CD8-positive, alpha-beta memory T cell (primary cell): ENCODE results near the gene TRIM32. TPM values are rescaled to one million over a fixed set of nuclear protein-coding genes. Genes with fewer than 3 reads are reported as not detected.

Experiments used
- CTCF ChIA-PET: fragments of 350-600 bp; sonication (Branson Sonifier 250); formaldehyde crosslinking; loops from one replicate; lab custom pipeline; 2021; ENCODE audit warnings: antibody characterized with exemption; lab: Charles Lee
- POLR2A ChIA-PET: fragments of 350-600 bp; sonication (Branson Sonifier 250); formaldehyde crosslinking; loops from one replicate; lab custom pipeline; 2021; ENCODE audit warnings: antibody characterized with exemption; lab: Charles Lee
- DNase-seq, 5 donors: peaks; one replicate each; pipeline versions ENCODE4 v3.0.0 to v3.0.0-alpha.2; 2020 to 2022; ENCODE audit warnings: mixed read lengths in 1 of 5
- H3K27ac ChIP-seq: one replicate; pipeline ENCODE4 v1.7.0; 2013; ENCODE audit warnings: low read depth, mild to moderate bottlenecking, low read length, moderate library complexity
- H3K27me3 ChIP-seq: 2 replicates; pipeline ENCODE4 v1.7.0; 2013; ENCODE audit warnings: low read length, mild to moderate bottlenecking; ENCODE audit not compliant: insufficient read depth, poor library complexity, severe bottlenecking
- H3K36me3 ChIP-seq: 2 replicates; pipeline ENCODE4 v1.7.0; 2013; ENCODE audit warnings: mild to moderate bottlenecking, low read length, moderate library complexity; ENCODE audit not compliant: insufficient read depth
- H3K4me1 ChIP-seq: 2 replicates; pipeline ENCODE4 v1.7.0; 2013; ENCODE audit warnings: mild to moderate bottlenecking, low read length, moderate library complexity; ENCODE audit not compliant: insufficient read depth
- H3K4me3 ChIP-seq: 2 replicates; pipeline ENCODE4 v1.7.0; 2013; ENCODE audit warnings: mild to moderate bottlenecking, low read length
- H3K9me3 ChIP-seq: 2 replicates; pipeline ENCODE4 v1.7.0; 2013; ENCODE audit warnings: mild to moderate bottlenecking, low read length
- H3K27ac Mint-ChIP-seq, 8 donors: one replicate each; pipeline ENCODE4 v1.8.0; 2020 to 2021; ENCODE audit warnings: mixed read lengths in 8 of 8, mild to moderate bottlenecking in 6 of 8, inconsistent platforms in 3 of 8, moderate library complexity in 3 of 8
- H3K27me3 Mint-ChIP-seq, 2 donors: one replicate each; pipeline ENCODE4 v1.8.0; 2020 to 2021; ENCODE audit warnings: mixed read lengths in 2 of 2, mild to moderate bottlenecking in 1 of 2, moderate library complexity in 1 of 2
- H3K36me3 Mint-ChIP-seq, 3 donors: one replicate each; pipeline ENCODE4 v1.8.0; 2020 to 2021; ENCODE audit warnings: mixed read lengths in 3 of 3, inconsistent platforms in 1 of 3, mild to moderate bottlenecking in 1 of 3
- H3K4me1 Mint-ChIP-seq, 3 donors: one replicate each; pipeline ENCODE4 v1.8.0; 2020 to 2021; ENCODE audit warnings: mixed read lengths in 3 of 3, inconsistent platforms in 1 of 3, mild to moderate bottlenecking in 1 of 3
- H3K4me3 Mint-ChIP-seq, 7 donors: one replicate each; pipeline ENCODE4 v1.8.0; 2020 to 2021; ENCODE audit warnings: mixed read lengths in 7 of 7, mild to moderate bottlenecking in 6 of 7, moderate library complexity in 4 of 7, inconsistent platforms in 2 of 7
- H3K9me3 Mint-ChIP-seq, 5 donors: one replicate each; pipeline ENCODE4 v1.8.0; 2020 to 2022; ENCODE audit warnings: mixed read lengths in 5 of 5, mild to moderate bottlenecking in 3 of 5, moderate library complexity in 2 of 5, inconsistent platforms in 1 of 5
- polyA plus RNA-seq: library from polyadenylated mRNA; unstranded; fragments of 300-500 nt; fragmentation: Illumina TruSeq; gene quantifications from one replicate; pipeline ENCODE4 v1.2.3, GENCODE V29; 2021
- total RNA-seq, 2 experiments: library from RNA; stranded (reverse); gene quantifications; one replicate each; pipeline ENCODE4 v1.2.3, GENCODE V29; 2021

TRIM32 gene
- total and polyA plus RNA-seq, 3 experiments from 2014 or later, result 11.7 to 14.2 (median 13.3) TPM

- Histone ChIP-seq H3K9me3 (no peaks in the 10 kb centered on the region), H3K36me3 (peaks cover 14% of the 10 kb centered on the region), H3K4me1 (peaks cover 6% of the 10 kb centered on the region), H3K27ac (no peak overlapping the region), H3K4me3 (no peak overlapping the region), H3K27me3 (no peaks in the 10 kb centered on the region)
- Mint-ChIP-seq H3K27me3 (no peaks in the 10 kb centered on the region), H3K4me1 (peaks cover 47 to 78% (median 68%) of the 10 kb centered on the region in 3 donors), H3K9me3 (no peaks in the 10 kb centered on the region), H3K36me3 (peaks cover 23 to 37% (median 24%) of the 10 kb centered on the region in 3 donors), H3K4me3 (no peak overlapping the region), H3K27ac (no peak overlapping the region)
- POLR2A ChIA-PET, result no interaction called here
- CTCF ChIA-PET, result interaction anchor here (1.0 kb wide), 1 partner anchor 42 kb away, joined by 3 read pairs; no protein-coding TSS in a partner anchor
- DNase-seq, result no peak
Measured at GRCh38 chr9:116694785-116695291, 7.7 kb downstream of the TRIM32 start.

GRCh38 chr9:116695438-116695837 lies 8.3 kb downstream of the TRIM32 start:
- H3K4me1 ChIP-seq, result peaks cover under 1% of the 10 kb centered on the region
- CTCF ChIA-PET, result interaction anchor here (1.0 kb wide), 1 partner anchor 42 kb away, joined by 3 read pairs; no protein-coding TSS in a partner anchor
- no peaks in the 10 kb centered on the region for H3K27me3 ChIP-seq
- Mint-ChIP-seq H3K4me3 (no peak overlapping the region), H3K27me3 (no peaks in the 10 kb centered on the region), H3K36me3 (peaks cover 28 to 43% (median 30%) of the 10 kb centered on the region in 3 donors), H3K27ac (no peak overlapping the region), H3K4me1 (peaks cover 51 to 78% (median 68%) of the 10 kb centered on the region in 3 donors), H3K9me3 (no peaks in the 10 kb centered on the region)
- H3K4me3 ChIP-seq, result no peak overlapping the region
- POLR2A ChIA-PET, result no interaction called here
- H3K27ac ChIP-seq, result no peak overlapping the region
- no peak for DNase-seq
- H3K9me3 ChIP-seq, result no peaks in the 10 kb centered on the region
- H3K36me3 ChIP-seq, result peaks cover 14% of the 10 kb centered on the region

- H3K4me1 Mint-ChIP-seq, result peaks cover 56 to 78% (median 68%) of the 10 kb centered on the region in 3 donors
Measured at GRCh38 chr9:116697362-116697761, 10.3 kb downstream of the TRIM32 start.

GRCh38 chr9:116697887-116698286 lies 10.8 kb downstream of the TRIM32 start:
- no peaks in the 10 kb centered on the region for H3K27me3 Mint-ChIP-seq
- DNase-seq, result no peak
- no peaks in the 10 kb centered on the region for H3K9me3 ChIP-seq
- no peaks in the 10 kb centered on the region for H3K9me3 Mint-ChIP-seq
- H3K27me3 ChIP-seq, result no peaks in the 10 kb centered on the region
- H3K36me3 Mint-ChIP-seq, result peaks cover 31 to 53% (median 52%) of the 10 kb centered on the region in 3 donors
- no peak overlapping the region for H3K4me3 Mint-ChIP-seq
- peaks cover 15% of the 10 kb centered on the region for H3K4me1 ChIP-seq
- ChIA-PET CTCF (no interaction called here), POLR2A (no interaction called here)
- H3K4me1 Mint-ChIP-seq, result peaks cover 51 to 73% (median 64%) of the 10 kb centered on the region in 3 donors
- H3K27ac ChIP-seq, result no peak overlapping the region
- no peak overlapping the region for H3K4me3 ChIP-seq
- no peak overlapping the region for H3K27ac Mint-ChIP-seq
- H3K36me3 ChIP-seq, result peaks cover 14% of the 10 kb centered on the region

More at GRCh38 chr9:116697362-116697761, 10.3 kb downstream of the TRIM32 start:
- Histone ChIP-seq H3K9me3 (no peaks in the 10 kb centered on the region), H3K4me3 (no peak overlapping the region), H3K27me3 (no peaks in the 10 kb centered on the region), H3K4me1 (peaks cover 13% of the 10 kb centered on the region), H3K27ac (no peak overlapping the region), H3K36me3 (peaks cover 14% of the 10 kb centered on the region)
- ChIA-PET CTCF (no interaction called here), POLR2A (no interaction called here)
- Mint-ChIP-seq H3K9me3 (no peaks in the 10 kb centered on the region), H3K4me3 (no peak overlapping the region), H3K27me3 (no peaks in the 10 kb centered on the region), H3K36me3 (peaks cover 31 to 52% (median 46%) of the 10 kb centered on the region in 3 donors), H3K27ac (peak overlapping the region in 1 of 8 donors; percentile 33)
- no peak for DNase-seq

- Mint-ChIP-seq H3K27ac (no peak overlapping the region), H3K4me3 (no peak overlapping the region), H3K36me3 (peaks cover 29 to 57% (median 50%) of the 10 kb centered on the region in 3 donors), H3K9me3 (no peaks in the 10 kb centered on the region), H3K4me1 (peaks cover 40 to 53% (median 48%) of the 10 kb centered on the region in 3 donors), H3K27me3 (no peaks in the 10 kb centered on the region)
- no peaks in the 10 kb centered on the region for H3K9me3 ChIP-seq
- H3K27ac ChIP-seq, result no peak overlapping the region
- H3K27me3 ChIP-seq, result no peaks in the 10 kb centered on the region
- ChIA-PET CTCF (no interaction called here), POLR2A (interaction anchor here (1.3 kb wide), 1 partner anchor 13 kb away, joined by 4 read pairs; the partner anchor contains the start of gene TRIM32)
- H3K4me3 ChIP-seq, result no peak overlapping the region
- peaks cover 15% of the 10 kb centered on the region for H3K4me1 ChIP-seq
- H3K36me3 ChIP-seq, result peaks cover 14% of the 10 kb centered on the region
- DNase-seq, result no peak
Measured at GRCh38 chr9:116700279-116700678, 13.2 kb downstream of the TRIM32 start.

GRCh38 chr9:116700882-116701865 lies 14.1 kb downstream of the TRIM32 start:
- Histone ChIP-seq H3K9me3 (no peaks in the 10 kb centered on the region), H3K27me3 (no peaks in the 10 kb centered on the region), H3K4me3 (no peak overlapping the region), H3K36me3 (peaks cover 14% of the 10 kb centered on the region), H3K27ac (no peak overlapping the region), H3K4me1 (peaks cover 15% of the 10 kb centered on the region)
- DNase-seq, result no peak
- Mint-ChIP-seq H3K36me3 (peaks cover 26 to 57% (median 47%) of the 10 kb centered on the region in 3 donors), H3K27ac (peak overlapping the region; percentile 7 to 94 (median 58)), H3K4me1 (peaks cover 34 to 44% (median 40%) of the 10 kb centered on the region in 3 donors), H3K9me3 (no peaks in the 10 kb centered on the region), H3K27me3 (no peaks in the 10 kb centered on the region), H3K4me3 (peak overlapping the region in 4 of 7 donors; percentile 6 to 52 (median 22))
- POLR2A ChIA-PET, result no interaction called here
- CTCF ChIA-PET, result no interaction called here

GRCh38 chr9:116701940-116702642 lies 15.0 kb downstream of the TRIM32 start:
- Mint-ChIP-seq H3K27me3 (no peaks in the 10 kb centered on the region), H3K4me3 (peak overlapping the region in 3 of 7 donors; percentile 12 to 59 (median 52)), H3K27ac (peak overlapping the region in 6 of 8 donors; percentile 26 to 63 (median 47)), H3K4me1 (peaks cover 28 to 35% (median 32%) of the 10 kb centered on the region in 3 donors), H3K36me3 (peaks cover 24 to 57% (median 43%) of the 10 kb centered on the region in 3 donors), H3K9me3 (no peaks in the 10 kb centered on the region)
- Histone ChIP-seq H3K4me3 (no peak overlapping the region), H3K27me3 (no peaks in the 10 kb centered on the region), H3K4me1 (peaks cover 15% of the 10 kb centered on the region), H3K9me3 (no peaks in the 10 kb centered on the region), H3K36me3 (peaks cover 14% of the 10 kb centered on the region), H3K27ac (no peak overlapping the region)
- DNase-seq, result no peak
- ChIA-PET CTCF (no interaction called here), POLR2A (no interaction called here)
